Panc1 (cell line): ENCODE measurements around the gene CCDC85C. TPM values are rescaled to one million over a fixed set of nuclear protein-coding genes. Genes with fewer than 3 reads are reported as not detected.

Experiments used
- ATAC-seq: fragments of 200-7000 bp; cut with Tn5 transposase; 2 replicates; pipeline ENCODE4 v1.9.1; 2020; ENCODE audit warnings: mild to moderate bottlenecking, moderate library complexity
- BruUV-seq: library from RNA; stranded (reverse); fragments of 400-500 nt; replicated peaks from 2 replicates; lab custom pipeline; 2021; lab: Mats Ljungman, UMichigan
- CTCF ChIA-PET: fragments of 300-600 bp; sonication (Branson Sonifier 250); formaldehyde crosslinking; loops from one replicate; lab custom pipeline; 2022; ENCODE audit warnings: antibody characterized with exemption; lab: Charles Lee
- POLR2A ChIA-PET: fragments of 300-600 bp; sonication (Branson Sonifier 250); formaldehyde crosslinking; loops from one replicate; lab custom pipeline; 2022; ENCODE audit warnings: antibody characterized with exemption; lab: Charles Lee
- DNase-seq: peaks from one replicate; pipeline ENCODE4 v3.0.0-alpha.2; 2010; ENCODE audit warnings: low read depth, low spot score
- H3K27ac ChIP-seq: 2 replicates; pipeline ENCODE4 v1.5.1; 2011; ENCODE audit warnings: mild to moderate bottlenecking, low read length, inconsistent platforms
- H3K27me3 ChIP-seq: fragments of 200-500 bp; sonication (Bioruptor generic); 2 replicates; pipeline ENCODE4 v1.6.0; 2014; ENCODE audit warnings: low read length, inconsistent platforms; ENCODE audit not compliant: control insufficient read depth, insufficient read depth
- H3K36me3 ChIP-seq: fragments of 200-500 bp; sonication (Bioruptor generic); 2 replicates; pipeline ENCODE4 v1.5.1; 2014; ENCODE audit warnings: inconsistent platforms, mild to moderate bottlenecking, low read length, moderate library complexity; ENCODE audit not compliant: control insufficient read depth, insufficient read depth
- H3K4me1 ChIP-seq: 2 replicates; pipeline ENCODE4 v1.5.1; 2011; ENCODE audit warnings: inconsistent platforms, mild to moderate bottlenecking, low read length, moderate library complexity; ENCODE audit not compliant: control insufficient read depth, insufficient read depth
- H3K4me3 ChIP-seq, 2 experiments: 2 replicates each; pipeline ENCODE4 v1.5.1; 2011 to 2012; ENCODE audit warnings: low read depth in 2 of 2, low read length in 2 of 2, mild to moderate bottlenecking in 2 of 2, inconsistent platforms in 1 of 2, moderate library complexity in 1 of 2
- H3K9me3 ChIP-seq: fragments of 200-500 bp; sonication (Bioruptor generic); 2 replicates; pipeline ENCODE4 v1.5.1; 2014; ENCODE audit warnings: low read depth, mild to moderate bottlenecking, inconsistent platforms, low read length, moderate library complexity; ENCODE audit not compliant: control insufficient read depth, insufficient read depth
- POLR2AphosphoS5 ChIP-seq: IDR thresholded peaks from 2 replicates; pipeline ENCODE4 v1.6.1; 2012; ENCODE audit warnings: mild to moderate bottlenecking, low read depth, low read length, moderate library complexity
- SIN3A ChIP-seq: IDR thresholded peaks from 2 replicates; pipeline ENCODE4 v1.6.1; 2012; ENCODE audit warnings: low read depth, mild to moderate bottlenecking, low read length, moderate library complexity, borderline replicate concordance; ENCODE audit not compliant: insufficient read depth
- TCF7L2 ChIP-seq: IDR thresholded peaks from 2 replicates; pipeline ENCODE4 v1.6.1; 2011; ENCODE audit warnings: mild to moderate bottlenecking, low read depth, low read length, inconsistent platforms
- in situ Hi-C: cut with HindIII; loops from 2 replicates; pipeline ENCODE4 v1.10.0; 2016; ENCODE audit warnings: low sequenced_read_pairs, low pct_unique_long_range_greater_than_20kb
- intact Hi-C: fragments of 100-400 bp; cut with micrococcal nuclease; formaldehyde crosslinking; loops from one replicate; pipeline ENCODE4 v1.10.0; 2022; ENCODE audit not compliant: unreplicated experiment
- total RNA-seq: library from RNA; stranded (reverse); gene quantifications from one replicate; pipeline ENCODE4 v1.2.1, GENCODE V29; 2021; ENCODE audit not compliant: unreplicated experiment
- TF ChIP-seq, protein P1 (sequence below), 2 experiments: IDR thresholded peaks; 2 replicates each; pipeline ENCODE4 v1.6.1; 2011 to 2012; ENCODE audit warnings: low read depth in 2 of 2, control low read depth in 1 of 2, low read length in 1 of 2, mild to moderate bottlenecking in 1 of 2, moderate library complexity in 1 of 2; ENCODE audit not compliant: insufficient read depth in 1 of 2
- TF ChIP-seq, protein P2 (sequence below): fragments of 450-650 bp; IDR thresholded peaks from 2 replicates; pipeline ENCODE4 v1.5.1; 2017; ENCODE audit warnings: mild to moderate bottlenecking

The CCDC85C gene
- total RNA-seq, 1 experiment from 2014 or later, result 96.6 TPM

DNA sequence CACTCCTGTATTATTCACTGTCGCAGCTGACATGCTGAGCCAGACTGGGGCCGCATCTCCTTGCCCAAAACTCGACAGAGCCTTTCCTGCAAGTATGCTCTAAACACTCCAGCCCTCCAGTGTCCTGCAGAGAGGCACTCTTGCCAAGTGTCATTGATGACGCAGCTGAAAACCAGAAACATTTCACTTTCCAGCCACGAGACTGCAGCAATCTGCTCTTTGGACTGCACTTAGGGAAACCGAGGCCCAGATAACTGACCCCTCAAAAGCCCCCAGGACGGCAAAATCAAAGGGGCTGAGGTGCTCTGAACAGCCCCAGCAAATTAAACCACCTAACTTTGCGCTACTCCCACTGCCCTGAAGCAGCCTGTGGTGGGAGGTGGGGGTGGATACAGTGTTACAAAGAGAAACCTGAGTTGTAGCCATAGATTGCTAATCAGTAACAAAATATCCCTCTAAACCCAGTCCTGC, 2.6 kb downstream of the CCDC85C start:
- peaks cover 2% of the 10 kb centered on the region; the same call in 1 of the 2 replicates for H3K36me3 ChIP-seq
- no peak for TF ChIP-seq POLR2AphosphoS5
- TF ChIP-seq, protein P1, sequence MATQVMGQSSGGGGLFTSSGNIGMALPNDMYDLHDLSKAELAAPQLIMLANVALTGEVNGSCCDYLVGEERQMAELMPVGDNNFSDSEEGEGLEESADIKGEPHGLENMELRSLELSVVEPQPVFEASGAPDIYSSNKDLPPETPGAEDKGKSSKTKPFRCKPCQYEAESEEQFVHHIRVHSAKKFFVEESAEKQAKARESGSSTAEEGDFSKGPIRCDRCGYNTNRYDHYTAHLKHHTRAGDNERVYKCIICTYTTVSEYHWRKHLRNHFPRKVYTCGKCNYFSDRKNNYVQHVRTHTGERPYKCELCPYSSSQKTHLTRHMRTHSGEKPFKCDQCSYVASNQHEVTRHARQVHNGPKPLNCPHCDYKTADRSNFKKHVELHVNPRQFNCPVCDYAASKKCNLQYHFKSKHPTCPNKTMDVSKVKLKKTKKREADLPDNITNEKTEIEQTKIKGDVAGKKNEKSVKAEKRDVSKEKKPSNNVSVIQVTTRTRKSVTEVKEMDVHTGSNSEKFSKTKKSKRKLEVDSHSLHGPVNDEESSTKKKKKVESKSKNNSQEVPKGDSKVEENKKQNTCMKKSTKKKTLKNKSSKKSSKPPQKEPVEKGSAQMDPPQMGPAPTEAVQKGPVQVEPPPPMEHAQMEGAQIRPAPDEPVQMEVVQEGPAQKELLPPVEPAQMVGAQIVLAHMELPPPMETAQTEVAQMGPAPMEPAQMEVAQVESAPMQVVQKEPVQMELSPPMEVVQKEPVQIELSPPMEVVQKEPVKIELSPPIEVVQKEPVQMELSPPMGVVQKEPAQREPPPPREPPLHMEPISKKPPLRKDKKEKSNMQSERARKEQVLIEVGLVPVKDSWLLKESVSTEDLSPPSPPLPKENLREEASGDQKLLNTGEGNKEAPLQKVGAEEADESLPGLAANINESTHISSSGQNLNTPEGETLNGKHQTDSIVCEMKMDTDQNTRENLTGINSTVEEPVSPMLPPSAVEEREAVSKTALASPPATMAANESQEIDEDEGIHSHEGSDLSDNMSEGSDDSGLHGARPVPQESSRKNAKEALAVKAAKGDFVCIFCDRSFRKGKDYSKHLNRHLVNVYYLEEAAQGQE (IDR thresholded peaks at IDR 0.05; ENCODE audit: insufficient read depth in 1 of 2, low read depth in 2 of 2, low read length in 1 of 2), result no peak
- TF ChIP-seq, protein P2, sequence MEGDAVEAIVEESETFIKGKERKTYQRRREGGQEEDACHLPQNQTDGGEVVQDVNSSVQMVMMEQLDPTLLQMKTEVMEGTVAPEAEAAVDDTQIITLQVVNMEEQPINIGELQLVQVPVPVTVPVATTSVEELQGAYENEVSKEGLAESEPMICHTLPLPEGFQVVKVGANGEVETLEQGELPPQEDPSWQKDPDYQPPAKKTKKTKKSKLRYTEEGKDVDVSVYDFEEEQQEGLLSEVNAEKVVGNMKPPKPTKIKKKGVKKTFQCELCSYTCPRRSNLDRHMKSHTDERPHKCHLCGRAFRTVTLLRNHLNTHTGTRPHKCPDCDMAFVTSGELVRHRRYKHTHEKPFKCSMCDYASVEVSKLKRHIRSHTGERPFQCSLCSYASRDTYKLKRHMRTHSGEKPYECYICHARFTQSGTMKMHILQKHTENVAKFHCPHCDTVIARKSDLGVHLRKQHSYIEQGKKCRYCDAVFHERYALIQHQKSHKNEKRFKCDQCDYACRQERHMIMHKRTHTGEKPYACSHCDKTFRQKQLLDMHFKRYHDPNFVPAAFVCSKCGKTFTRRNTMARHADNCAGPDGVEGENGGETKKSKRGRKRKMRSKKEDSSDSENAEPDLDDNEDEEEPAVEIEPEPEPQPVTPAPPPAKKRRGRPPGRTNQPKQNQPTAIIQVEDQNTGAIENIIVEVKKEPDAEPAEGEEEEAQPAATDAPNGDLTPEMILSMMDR, result no peak
- no peak for TF ChIP-seq TCF7L2
- TF ChIP-seq SIN3A, result no peak
- DNase-seq (no peak), ATAC-seq (no peak)
- no peaks in the 10 kb centered on the region for H3K27me3 ChIP-seq
- in situ Hi-C loops (no loop called here), intact Hi-C loops (loop anchor here (5.0 kb wide), 1 partner anchor 34 kb away; no protein-coding TSS in a partner anchor)
- CTCF ChIA-PET, result interaction anchor here (0.6 kb wide), 1 partner anchor 36 kb away, joined by 8 read pairs; no protein-coding TSS in a partner anchor
- BruUV-seq, result no TSS peak
- peaks cover 52% of the 10 kb centered on the region for H3K4me1 ChIP-seq
- peak overlapping the region; percentile 84 for H3K27ac ChIP-seq
- H3K9me3 ChIP-seq, result no peaks in the 10 kb centered on the region
- H3K4me3 ChIP-seq, result peak overlapping the region; percentile 73 to 78
- POLR2A ChIA-PET, result no interaction called here

DNA sequence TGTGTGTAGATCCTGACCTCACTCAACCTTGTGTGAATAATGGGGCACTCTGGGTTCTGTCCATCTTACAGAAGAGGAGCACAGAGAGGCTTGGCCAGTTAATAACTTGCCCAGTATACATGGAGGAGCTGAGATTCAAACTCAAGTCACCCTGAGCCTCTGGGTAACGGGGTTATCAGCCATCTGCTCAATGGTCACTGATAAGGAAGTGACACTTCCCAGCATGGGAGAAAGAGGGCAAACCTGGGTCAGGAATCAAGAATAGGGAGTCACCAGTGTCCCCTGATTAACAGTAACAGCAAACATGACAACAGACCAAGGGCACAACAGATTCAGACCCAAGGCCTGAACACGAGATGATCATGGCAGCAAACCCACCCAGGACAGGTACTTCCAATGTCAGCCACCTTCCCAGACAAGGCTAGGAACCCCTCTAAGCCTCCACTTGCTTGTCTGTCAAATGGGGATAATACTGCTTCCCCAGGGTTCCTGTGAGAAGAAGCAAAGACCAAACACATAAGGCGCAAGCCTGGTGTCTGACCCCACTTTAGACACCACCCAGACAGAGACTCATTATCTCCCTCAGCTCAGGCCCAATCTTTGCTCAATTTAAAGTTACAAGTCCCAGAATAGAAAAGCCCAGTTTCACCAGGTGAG, 3.6 kb downstream of the CCDC85C start:
- Histone ChIP-seq H3K9me3 (no peaks in the 10 kb centered on the region), H3K27me3 (no peaks in the 10 kb centered on the region), H3K36me3 (peaks cover 2% of the 10 kb centered on the region; the same call in 1 of the 2 replicates), H3K27ac (peak overlapping the region; percentile 84; the same call in 1 of the 2 replicates), H3K4me3 (peak overlapping the region; percentile 73 to 78; a peak in 3 of 4 replicates), H3K4me1 (peaks cover 59% of the 10 kb centered on the region)
- in situ Hi-C loops, result no loop called here
- TF ChIP-seq TCF7L2 (no peak), SIN3A (no peak), POLR2AphosphoS5 (no peak)
- TF ChIP-seq, protein P1 (IDR thresholded peaks at IDR 0.05; ENCODE audit: insufficient read depth in 1 of 2, low read depth in 2 of 2, low read length in 1 of 2), result no peak
- TF ChIP-seq, protein P2, result no peak
- intact Hi-C loops, result loop anchor here (5.0 kb wide), 1 partner anchor 33 kb away; no protein-coding TSS in a partner anchor
- ChIA-PET POLR2A (no interaction called here), CTCF (no interaction called here)
- DNase-seq, result no peak
- no TSS peak for BruUV-seq
- no peak for ATAC-seq
